HAP-1 (cell line): ENCODE data around the gene TAF6.
"Not testable (repeated sequence)": the region's sequence is repeated elsewhere in the genome, so short reads cannot be mapped to it uniquely, and the experiment has no call there.

Source experiments
- DNase-seq, 2 experiments: peaks; one replicate each; pipeline ENCODE4 v3.0.0-alpha.2; 2016 to 2020; ENCODE audit warnings: low spot score in 2 of 2
- H3K27me3 ChIP-seq: fragments of 250-450 bp; sonication (Bioruptor Pico); 2 replicates; pipeline ENCODE4 v1.5.1; 2020; ENCODE audit warnings: low read depth, mild to moderate bottlenecking, moderate library complexity
- H3K36me3 ChIP-seq: fragments of 250-450 bp; sonication (Bioruptor Pico); replicated peaks from 2 replicates; pipeline ENCODE4 v1.5.1; 2020; ENCODE audit warnings: mild to moderate bottlenecking
- H3K4me1 ChIP-seq: fragments of 250-450 bp; sonication (Bioruptor Pico); 2 replicates; pipeline ENCODE4 v1.5.1; 2020; ENCODE audit warnings: mild to moderate bottlenecking
- H3K4me3 ChIP-seq: fragments of 250-450 bp; sonication (Bioruptor Pico); 2 replicates; pipeline ENCODE4 v1.5.1; 2020; ENCODE audit warnings: mild to moderate bottlenecking, moderate library complexity
- H3K9me3 ChIP-seq: fragments of 250-450 bp; sonication (Bioruptor Pico); 2 replicates; pipeline ENCODE4 v1.5.1; 2020; ENCODE audit warnings: mild to moderate bottlenecking, moderate library complexity
- in situ Hi-C: fragments of 300-500 bp; cut with MboI; formaldehyde crosslinking; loops from 3 replicates; pipeline ENCODE4 v1.14.3; 2020; ENCODE audit warnings: low sequenced_read_pairs, inconsistent platforms, mixed read lengths

The TAF6 gene

GRCh38 chr7:100156331-100157068, 37.3 kb upstream of the TAF6 start:
- H3K4me3 ChIP-seq: peak overlapping the region; percentile 72; the same call in 1 of the 2 replicates
- DNase-seq: no peak
- peaks cover 5% of the 10 kb centered on the region; the same call in 1 of the 2 replicates for H3K4me1 ChIP-seq
- H3K36me3 ChIP-seq: peaks cover 47% of the 10 kb centered on the region
- no peaks in the 10 kb centered on the region for H3K9me3 ChIP-seq
- in situ Hi-C loops: no loop called here
- H3K27me3 ChIP-seq: no peaks in the 10 kb centered on the region

GRCh38 chr7:100155553-100156317, 36.6 kb upstream of the TAF6 start:
- no peaks in the 10 kb centered on the region for H3K9me3 ChIP-seq
- peaks cover 54% of the 10 kb centered on the region for H3K36me3 ChIP-seq
- H3K4me1 ChIP-seq: peaks cover 5% of the 10 kb centered on the region; the same call in 1 of the 2 replicates
- H3K27me3 ChIP-seq: no peaks in the 10 kb centered on the region
- DNase-seq: no peak
- no peak overlapping the region for H3K4me3 ChIP-seq
- in situ Hi-C loops: no loop called here

- H3K36me3 ChIP-seq: peaks cover 59% of the 10 kb centered on the region
- H3K4me3 ChIP-seq: no peak overlapping the region
- no peaks in the 10 kb centered on the region for H3K9me3 ChIP-seq
- peaks cover 11% of the 10 kb centered on the region for H3K4me1 ChIP-seq
- no peaks in the 10 kb centered on the region for H3K27me3 ChIP-seq
- in situ Hi-C loops: no loop called here
- DNase-seq: no peak
Measured at GRCh38 chr7:100154651-100155491, 35.7 kb upstream of the TAF6 start.

- no peak for DNase-seq
- in situ Hi-C loops: no loop called here
- H3K27me3 ChIP-seq: no peaks in the 10 kb centered on the region
- peaks cover 59% of the 10 kb centered on the region for H3K36me3 ChIP-seq
- H3K9me3 ChIP-seq: no peaks in the 10 kb centered on the region
- peaks cover 15% of the 10 kb centered on the region for H3K4me1 ChIP-seq
- no peak overlapping the region for H3K4me3 ChIP-seq
Measured at GRCh38 chr7:100153708-100154535, 34.8 kb upstream of the TAF6 start.

- H3K27me3 ChIP-seq: no peaks in the 10 kb centered on the region
- DNase-seq: no peak
- no peaks in the 10 kb centered on the region for H3K9me3 ChIP-seq
- H3K4me1 ChIP-seq: peaks cover 18% of the 10 kb centered on the region
- in situ Hi-C loops: no loop called here
- peaks cover 59% of the 10 kb centered on the region for H3K36me3 ChIP-seq
- no peak overlapping the region for H3K4me3 ChIP-seq
Measured at GRCh38 chr7:100152937-100153666, 33.9 kb upstream of the TAF6 start.

- Histone ChIP-seq H3K27me3 (no peaks in the 10 kb centered on the region), H3K4me3 (no peak overlapping the region), H3K36me3 (peaks cover 59% of the 10 kb centered on the region), H3K9me3 (no peaks in the 10 kb centered on the region), H3K4me1 (peaks cover 17% of the 10 kb centered on the region)
- DNase-seq: no peak
- in situ Hi-C loops: no loop called here
Measured at GRCh38 chr7:100152404-100152803, 33.2 kb upstream of the TAF6 start.

- in situ Hi-C loops: no loop called here
- H3K36me3 ChIP-seq: peaks cover 26% of the 10 kb centered on the region
- peak; percentile 99 for DNase-seq
- H3K4me1 ChIP-seq: peaks cover 14% of the 10 kb centered on the region
- no peaks in the 10 kb centered on the region for H3K27me3 ChIP-seq
- peak within 1 kb of the TSS; percentile 96 for H3K4me3 ChIP-seq
- H3K9me3 ChIP-seq: no peaks in the 10 kb centered on the region
Measured at GRCh38 chr7:100148559-100149328, 29.6 kb upstream of the TAF6 start, which contains the start of gene LAMTOR4. Gene LAMTOR4 (plus strand): TSS chr7:100148918. CDS start chr7:100148973, 55 bp downstream.

- peak overlapping the region; percentile 96 for H3K4me3 ChIP-seq
- DNase-seq: no peak
- no peaks in the 10 kb centered on the region for H3K27me3 ChIP-seq
- peaks cover 14% of the 10 kb centered on the region for H3K4me1 ChIP-seq
- H3K9me3 ChIP-seq: no peaks in the 10 kb centered on the region
- peaks cover 25% of the 10 kb centered on the region for H3K36me3 ChIP-seq
- in situ Hi-C loops: no loop called here
Measured at GRCh38 chr7:100148225-100148558, 29.0 kb upstream of the TAF6 start.

- Histone ChIP-seq H3K36me3 (peaks cover 20% of the 10 kb centered on the region), H3K27me3 (no peaks in the 10 kb centered on the region), H3K4me3 (no peak overlapping the region), H3K4me1 (peaks cover 14% of the 10 kb centered on the region), H3K9me3 (no peaks in the 10 kb centered on the region)
- in situ Hi-C loops: no loop called here
- DNase-seq: no peak
Measured at GRCh38 chr7:100147278-100147677, 28.1 kb upstream of the TAF6 start.

- DNase-seq: not testable (repeated sequence)
Measured at GRCh38 chr7:100146350-100146749, 27.2 kb upstream of the TAF6 start.

GRCh38 chr7:100142461-100142860, 23.3 kb upstream of the TAF6 start:
- no peaks in the 10 kb centered on the region for H3K36me3 ChIP-seq
- in situ Hi-C loops: no loop called here

More at GRCh38 chr7:100146350-100146749, 27.2 kb upstream of the TAF6 start:
- H3K27me3 ChIP-seq, H3K4me3 ChIP-seq, H3K9me3 ChIP-seq, in situ Hi-C loops: not testable (repeated sequence)
- Histone ChIP-seq H3K4me1 (peaks cover 14% of the 10 kb centered on the region), H3K36me3 (peaks cover 11% of the 10 kb centered on the region)

GRCh38 chr7:100141555-100141949, 22.4 kb upstream of the TAF6 start:
- no peaks in the 10 kb centered on the region for H3K27me3 ChIP-seq
- in situ Hi-C loops: no loop called here
- H3K4me1 ChIP-seq: no peaks in the 10 kb centered on the region
- no peak for DNase-seq
- H3K4me3 ChIP-seq: no peak overlapping the region
- no peaks in the 10 kb centered on the region for H3K36me3 ChIP-seq
- no peaks in the 10 kb centered on the region for H3K9me3 ChIP-seq

More at GRCh38 chr7:100142461-100142860, 23.3 kb upstream of the TAF6 start:
- no peaks in the 10 kb centered on the region for H3K27me3 ChIP-seq
- H3K9me3 ChIP-seq: no peaks in the 10 kb centered on the region
- H3K4me1 ChIP-seq: no peaks in the 10 kb centered on the region
- H3K4me3 ChIP-seq: no peak overlapping the region
- DNase-seq: no peak
